ENCODE measurements around the gene ADCY3. TPM values are rescaled to one million over a fixed set of nuclear protein-coding genes. Genes with fewer than 3 reads are reported as not detected.

The ADCY3 gene
- total and polyA plus RNA-seq, 9 of the 15 experiments (the other 6 are each of a cell fraction or from before 2014, with no cell fraction given), result 1.5 to 54.8 (median 26.3) TPM

GRCh38 chr2:24792874-24793760 lies 126.9 kb downstream of the ADCY3 start, which contains the start of the genes CENPO and PTRHD1 (continued):
- TF ChIP-seq MGA (IDR thresholded peaks at IDR 0.05) (no peak), ETV5 (CRISPR knock-in tag; IDR thresholded peaks at IDR 0.05; ENCODE audit: low read depth) (peak; percentile 95), ELF1 (tag; IDR thresholded peaks at IDR 0.05) (peak; percentile 79), ETV6 (IDR thresholded peaks at IDR 0.05; ENCODE audit: borderline replicate concordance in 1 of 2, low read depth in 2 of 2, low read length in 1 of 2) (no peak; a peak in 1 of 4 replicates), ETV6 (CRISPR knock-in tag; IDR thresholded peaks at IDR 0.05; ENCODE audit: borderline replicate concordance) (no peak), CREB1 (IDR thresholded peaks at IDR 0.05) (peak; percentile 15), CREB1 (CRISPR knock-in tag; IDR thresholded peaks at IDR 0.05) (peak; percentile 15; the same call in 1 of the 2 replicates), EHMT2 (IDR thresholded peaks at IDR 0.05) (peak; percentile 79; the same call in 1 of the 2 replicates), SMAD2 (IDR thresholded peaks at IDR 0.05; ENCODE audit: low read depth, low read length) (no peak), POLR2A (conservative IDR thresholded peaks at IDR 0.05) (peak; percentile 93), RNF219 (CRISPR knock-in tag; IDR thresholded peaks at IDR 0.05) (no peak), BHLHE40 (IDR thresholded peaks at IDR 0.05; ENCODE audit: low read length) (0 out of 2 replicates have a peak, but pooled peaks have one; percentile 11), MXI1 (IDR thresholded peaks at IDR 0.05; ENCODE audit: low read depth, low read length) (0 out of 2 replicates have a peak, but pooled peaks have one; percentile 25)
- TF ChIP-seq, protein P1, sequence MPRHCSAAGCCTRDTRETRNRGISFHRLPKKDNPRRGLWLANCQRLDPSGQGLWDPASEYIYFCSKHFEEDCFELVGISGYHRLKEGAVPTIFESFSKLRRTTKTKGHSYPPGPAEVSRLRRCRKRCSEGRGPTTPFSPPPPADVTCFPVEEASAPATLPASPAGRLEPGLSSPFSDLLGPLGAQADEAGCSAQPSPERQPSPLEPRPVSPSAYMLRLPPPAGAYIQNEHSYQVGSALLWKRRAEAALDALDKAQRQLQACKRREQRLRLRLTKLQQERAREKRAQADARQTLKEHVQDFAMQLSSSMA (CRISPR knock-in tag; IDR thresholded peaks at IDR 0.05), result no peak
